HL-60 (cell line): ENCODE data around the gene RIC3.

Experiments used
- POLR2AphosphoS5 ChIP-seq: IDR thresholded peaks from 2 replicates; pipeline ENCODE4 v1.6.1; 2012; ENCODE audit warnings: low read depth
- REST ChIP-seq: IDR thresholded peaks from 2 replicates; pipeline ENCODE4 v1.6.1; 2012; ENCODE audit warnings: low read depth; ENCODE audit not compliant: insufficient replicate concordance
- TF ChIP-seq, protein P1 (sequence below): IDR thresholded peaks from one replicate; pipeline ENCODE4 v1.5.1; 2011; ENCODE audit warnings: low read length, control low read depth, inconsistent platforms; ENCODE audit not compliant: insufficient read depth

DNA sequence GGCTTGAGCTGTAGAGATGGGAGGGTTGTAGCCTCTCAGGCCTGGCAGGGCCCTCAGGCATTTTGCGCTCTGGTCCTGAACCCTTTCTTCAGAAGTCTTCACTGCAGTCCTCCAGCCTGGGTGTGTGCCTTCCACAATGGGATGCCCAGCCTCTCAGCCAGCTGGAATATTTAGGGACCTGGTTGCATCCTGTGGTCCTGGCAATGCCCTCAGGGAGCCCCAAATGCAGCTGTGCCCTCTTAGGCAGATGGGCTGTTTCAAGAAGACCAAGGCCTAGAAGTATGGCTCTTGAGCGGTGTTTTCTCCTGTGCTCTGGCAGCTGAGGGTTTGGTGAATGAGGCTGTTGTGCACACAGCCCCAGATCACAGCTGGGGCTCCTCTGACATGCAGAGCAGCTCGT is 81.1 kb downstream of the RIC3 start:
- TF ChIP-seq, protein P1, sequence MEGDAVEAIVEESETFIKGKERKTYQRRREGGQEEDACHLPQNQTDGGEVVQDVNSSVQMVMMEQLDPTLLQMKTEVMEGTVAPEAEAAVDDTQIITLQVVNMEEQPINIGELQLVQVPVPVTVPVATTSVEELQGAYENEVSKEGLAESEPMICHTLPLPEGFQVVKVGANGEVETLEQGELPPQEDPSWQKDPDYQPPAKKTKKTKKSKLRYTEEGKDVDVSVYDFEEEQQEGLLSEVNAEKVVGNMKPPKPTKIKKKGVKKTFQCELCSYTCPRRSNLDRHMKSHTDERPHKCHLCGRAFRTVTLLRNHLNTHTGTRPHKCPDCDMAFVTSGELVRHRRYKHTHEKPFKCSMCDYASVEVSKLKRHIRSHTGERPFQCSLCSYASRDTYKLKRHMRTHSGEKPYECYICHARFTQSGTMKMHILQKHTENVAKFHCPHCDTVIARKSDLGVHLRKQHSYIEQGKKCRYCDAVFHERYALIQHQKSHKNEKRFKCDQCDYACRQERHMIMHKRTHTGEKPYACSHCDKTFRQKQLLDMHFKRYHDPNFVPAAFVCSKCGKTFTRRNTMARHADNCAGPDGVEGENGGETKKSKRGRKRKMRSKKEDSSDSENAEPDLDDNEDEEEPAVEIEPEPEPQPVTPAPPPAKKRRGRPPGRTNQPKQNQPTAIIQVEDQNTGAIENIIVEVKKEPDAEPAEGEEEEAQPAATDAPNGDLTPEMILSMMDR = no peak
- TF ChIP-seq REST = no peak
- TF ChIP-seq POLR2AphosphoS5 = no peak
